Measurements from ENCODE around the gene HHAT. TPM values are rescaled to one million over a fixed set of nuclear protein-coding genes. Genes with fewer than 3 reads are reported as not detected.
A peak's percentile ranks its signal among the peaks of the same experiment; 100 is the strongest.

The HHAT gene
- total RNA-seq, 1 donor from 2014 or later = 2.3 TPM

DNA sequence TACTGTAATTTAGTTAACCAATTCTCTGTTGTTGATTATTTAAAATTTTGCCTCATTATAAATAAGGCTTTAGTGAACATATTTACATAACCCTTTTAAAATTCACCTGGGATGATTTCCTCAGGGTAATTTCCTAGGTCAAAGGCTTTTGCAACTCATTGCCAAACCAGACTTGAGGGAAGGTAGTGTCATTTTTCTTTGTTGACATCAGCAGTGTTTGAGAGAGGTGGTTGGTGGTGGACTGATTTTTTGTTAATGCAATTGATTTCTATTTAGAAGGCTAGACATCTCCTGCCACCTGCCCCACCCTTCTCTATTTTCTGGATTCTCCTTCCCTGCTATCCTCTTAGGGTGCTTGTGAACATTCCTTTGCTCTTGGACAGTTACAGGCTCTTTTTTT, 116.8 kb downstream of the HHAT start:
- peaks cover 3% of the 10 kb centered on the region for H3K27me3 Mint-ChIP-seq (ENCODE audit: unreplicated experiment)
- peaks cover 4% of the 10 kb centered on the region for H3K9me3 Mint-ChIP-seq (ENCODE audit: unreplicated experiment)
- H3K27ac Mint-ChIP-seq (ENCODE audit: unreplicated experiment) = no peak overlapping the region
- DNase-seq = no peak
- H3K36me3 Mint-ChIP-seq (ENCODE audit: unreplicated experiment) = no peaks in the 10 kb centered on the region
- TF ChIP-seq CTCF (IDR thresholded peaks at IDR 0.05; ENCODE audit: partially characterized antibody, unreplicated experiment) = no peak
- no peak overlapping the region for H3K4me3 Mint-ChIP-seq (ENCODE audit: unreplicated experiment)
- peaks cover 2% of the 10 kb centered on the region for H3K4me1 Mint-ChIP-seq (ENCODE audit: low read depth, unreplicated experiment)

- Mint-ChIP-seq H3K9me3 (ENCODE audit: unreplicated experiment) (peaks cover 4% of the 10 kb centered on the region), H3K27me3 (ENCODE audit: unreplicated experiment) (peaks cover 3% of the 10 kb centered on the region), H3K36me3 (ENCODE audit: unreplicated experiment) (no peaks in the 10 kb centered on the region), H3K27ac (ENCODE audit: unreplicated experiment) (no peak overlapping the region), H3K4me3 (ENCODE audit: unreplicated experiment) (no peak overlapping the region), H3K4me1 (ENCODE audit: low read depth, unreplicated experiment) (peaks cover 2% of the 10 kb centered on the region)
- no peak for DNase-seq
- no peak for TF ChIP-seq CTCF (IDR thresholded peaks at IDR 0.05; ENCODE audit: partially characterized antibody, unreplicated experiment)
Observed at GRCh38 chr1:210445931-210446330, 117.2 kb downstream of the HHAT start.

GRCh38 chr1:210446479-210446878, 117.8 kb downstream of the HHAT start:
- no peak for DNase-seq
- Mint-ChIP-seq H3K27ac (ENCODE audit: unreplicated experiment) (no peak overlapping the region), H3K4me1 (ENCODE audit: low read depth, unreplicated experiment) (peaks cover 2% of the 10 kb centered on the region), H3K9me3 (ENCODE audit: unreplicated experiment) (peaks cover 4% of the 10 kb centered on the region), H3K36me3 (ENCODE audit: unreplicated experiment) (no peaks in the 10 kb centered on the region), H3K4me3 (ENCODE audit: unreplicated experiment) (no peak overlapping the region), H3K27me3 (ENCODE audit: unreplicated experiment) (peaks cover 3% of the 10 kb centered on the region)
- TF ChIP-seq CTCF (IDR thresholded peaks at IDR 0.05; ENCODE audit: partially characterized antibody, unreplicated experiment) = no peak

GRCh38 chr1:210447456-210448057, 118.9 kb downstream of the HHAT start:
- H3K9me3 Mint-ChIP-seq (ENCODE audit: unreplicated experiment) = peaks cover 4% of the 10 kb centered on the region
- H3K27me3 Mint-ChIP-seq (ENCODE audit: unreplicated experiment) = peaks cover 3% of the 10 kb centered on the region
- no peak overlapping the region for H3K27ac Mint-ChIP-seq (ENCODE audit: unreplicated experiment)
- H3K4me1 Mint-ChIP-seq (ENCODE audit: low read depth, unreplicated experiment) = peaks cover 2% of the 10 kb centered on the region
- no peak overlapping the region for H3K4me3 Mint-ChIP-seq (ENCODE audit: unreplicated experiment)
- DNase-seq = no peak
- TF ChIP-seq CTCF (IDR thresholded peaks at IDR 0.05; ENCODE audit: partially characterized antibody, unreplicated experiment) = no peak
- no peaks in the 10 kb centered on the region for H3K36me3 Mint-ChIP-seq (ENCODE audit: unreplicated experiment)

GRCh38 chr1:210448297-210448892, 119.7 kb downstream of the HHAT start:
- no peaks in the 10 kb centered on the region for H3K36me3 Mint-ChIP-seq (ENCODE audit: unreplicated experiment)
- H3K4me1 Mint-ChIP-seq (ENCODE audit: low read depth, unreplicated experiment) = peaks cover 2% of the 10 kb centered on the region
- no peak overlapping the region for H3K27ac Mint-ChIP-seq (ENCODE audit: unreplicated experiment)
- peaks cover 3% of the 10 kb centered on the region for H3K27me3 Mint-ChIP-seq (ENCODE audit: unreplicated experiment)
- DNase-seq = no peak
- H3K4me3 Mint-ChIP-seq (ENCODE audit: unreplicated experiment) = no peak overlapping the region
- H3K9me3 Mint-ChIP-seq (ENCODE audit: unreplicated experiment) = peaks cover 4% of the 10 kb centered on the region
- TF ChIP-seq CTCF (IDR thresholded peaks at IDR 0.05; ENCODE audit: partially characterized antibody, unreplicated experiment) = peak; percentile 69
